Measurements from ENCODE around the gene GPN2.

GPN2 gene

DNA sequence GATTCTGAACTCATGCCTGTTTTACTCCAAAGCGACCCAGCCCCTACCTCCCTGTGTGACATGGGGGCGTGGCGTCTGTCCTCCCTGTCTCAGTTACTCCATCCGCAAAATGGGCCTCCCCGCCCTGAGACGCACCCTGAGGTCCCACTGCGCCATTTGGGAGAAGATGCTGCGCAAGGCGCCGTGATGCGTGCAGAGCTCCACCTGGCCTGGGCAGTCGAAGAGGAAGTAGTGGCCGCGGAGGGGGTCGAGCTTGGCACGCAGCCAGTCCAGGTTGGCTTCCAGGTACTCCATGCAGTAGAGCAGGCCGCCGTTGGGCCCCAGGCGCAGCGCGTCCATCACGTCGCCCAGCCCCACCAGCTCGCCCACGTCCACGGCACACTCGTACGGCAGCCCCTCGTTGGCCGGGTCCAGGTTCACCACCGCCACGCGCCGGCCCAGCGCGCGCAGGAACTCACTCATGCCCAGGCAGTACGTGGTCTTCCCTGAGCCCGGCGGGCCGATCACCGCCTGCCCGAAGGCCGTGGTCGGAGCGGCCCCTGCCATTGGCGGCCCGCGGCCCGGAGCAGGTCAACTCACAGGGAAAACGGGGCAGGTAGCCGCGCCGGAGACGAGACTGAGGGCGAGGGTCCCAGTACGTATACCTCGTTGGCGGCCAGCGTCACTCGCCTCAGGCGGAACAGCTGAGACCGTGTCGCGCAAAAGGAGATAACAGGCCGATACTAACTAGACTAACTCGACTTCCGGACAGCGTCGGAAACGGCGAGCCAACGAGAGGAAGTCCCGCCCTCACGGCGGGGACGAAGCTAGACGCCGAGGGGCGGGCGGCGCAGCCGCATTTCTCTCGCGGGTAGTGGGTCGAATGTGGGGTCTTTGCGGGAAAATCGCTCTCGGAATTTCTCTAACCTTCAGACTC lies at the start of gene GPN2:
GPN2 (minus strand) TSS at position 733 of the 916 bp plus-strand sequence; CDS start at position 546, 187 bp downstream.
- DNase-seq (ENCODE audit: low read depth): peak; percentile 68

DNA sequence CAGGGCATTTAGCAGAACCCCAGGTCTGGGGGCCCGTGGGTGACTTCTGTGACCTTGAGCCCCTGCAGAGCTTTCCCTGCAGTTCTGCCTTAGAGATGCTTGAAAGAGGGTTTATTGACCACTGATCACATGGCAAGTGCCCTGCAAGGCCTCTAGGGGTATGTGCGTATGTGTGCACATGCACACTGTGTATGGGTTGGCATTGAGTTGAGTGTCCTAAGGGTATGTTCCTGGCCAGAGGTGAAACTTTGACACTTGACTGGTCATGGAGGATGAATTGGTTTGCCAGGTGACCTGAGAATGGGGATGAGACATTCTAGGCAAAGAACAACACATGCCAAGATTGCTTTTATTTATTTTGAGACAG lies 48.6 kb upstream of the GPN2 start:
- DNase-seq (ENCODE audit: low read depth): no peak

- DNase-seq (ENCODE audit: low read depth): no peak
These were observed 48.0 kb upstream of the GPN2 start for GRCh38 chr1:26938004-26938658.

DNA sequence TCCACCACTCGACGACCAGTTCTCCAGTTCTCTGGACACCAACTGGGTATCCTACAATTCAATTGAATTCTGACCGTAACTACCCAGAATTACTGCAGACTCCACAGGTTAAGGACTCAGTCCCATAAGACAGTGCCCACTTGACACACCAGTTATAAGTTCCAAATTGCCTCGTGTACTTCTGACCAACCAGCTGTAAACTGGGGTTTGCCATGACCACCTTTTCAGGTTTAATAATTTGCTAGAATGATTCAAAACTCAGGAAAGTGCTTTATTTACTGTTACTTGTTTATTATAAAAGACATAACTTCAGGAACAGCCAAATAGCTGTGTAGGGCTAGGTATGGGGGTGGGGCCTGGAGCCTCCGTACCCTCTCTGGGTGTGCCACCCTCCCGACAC lies 46.7 kb upstream of the GPN2 start:
- no peak for DNase-seq (ENCODE audit: low read depth)

GRCh38 chr1:26932531-26932930 lies 42.4 kb upstream of the GPN2 start:
- no peak for DNase-seq (ENCODE audit: low read depth)

DNA sequence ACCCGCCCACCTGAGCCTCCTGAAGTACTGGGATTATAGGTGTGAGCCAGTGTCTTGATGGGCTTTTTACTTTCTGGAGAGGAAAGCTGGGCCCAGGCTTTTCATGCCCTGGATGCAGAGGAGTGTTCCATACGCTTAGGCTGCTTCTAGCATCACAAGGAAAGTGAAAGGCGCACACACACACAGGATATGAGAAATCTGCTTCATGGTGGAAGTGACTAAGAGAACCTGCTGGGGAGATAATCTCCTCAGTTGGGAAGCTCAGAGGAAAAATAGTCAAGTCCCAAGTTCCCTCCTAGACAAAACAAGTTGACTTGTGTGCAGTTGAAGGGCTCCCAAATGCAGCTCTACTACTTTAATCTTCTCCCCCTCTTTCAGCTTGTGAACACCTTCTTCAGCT lies 33.6 kb upstream of the GPN2 start:
- DNase-seq (ENCODE audit: low read depth): no peak

- DNase-seq (ENCODE audit: low read depth): no peak
These were observed 32.8 kb upstream of the GPN2 start for GRCh38 chr1:26922901-26923300.

GRCh38 chr1:26922431-26922729 lies 32.3 kb upstream of the GPN2 start:
- no peak for DNase-seq (ENCODE audit: low read depth)

DNA sequence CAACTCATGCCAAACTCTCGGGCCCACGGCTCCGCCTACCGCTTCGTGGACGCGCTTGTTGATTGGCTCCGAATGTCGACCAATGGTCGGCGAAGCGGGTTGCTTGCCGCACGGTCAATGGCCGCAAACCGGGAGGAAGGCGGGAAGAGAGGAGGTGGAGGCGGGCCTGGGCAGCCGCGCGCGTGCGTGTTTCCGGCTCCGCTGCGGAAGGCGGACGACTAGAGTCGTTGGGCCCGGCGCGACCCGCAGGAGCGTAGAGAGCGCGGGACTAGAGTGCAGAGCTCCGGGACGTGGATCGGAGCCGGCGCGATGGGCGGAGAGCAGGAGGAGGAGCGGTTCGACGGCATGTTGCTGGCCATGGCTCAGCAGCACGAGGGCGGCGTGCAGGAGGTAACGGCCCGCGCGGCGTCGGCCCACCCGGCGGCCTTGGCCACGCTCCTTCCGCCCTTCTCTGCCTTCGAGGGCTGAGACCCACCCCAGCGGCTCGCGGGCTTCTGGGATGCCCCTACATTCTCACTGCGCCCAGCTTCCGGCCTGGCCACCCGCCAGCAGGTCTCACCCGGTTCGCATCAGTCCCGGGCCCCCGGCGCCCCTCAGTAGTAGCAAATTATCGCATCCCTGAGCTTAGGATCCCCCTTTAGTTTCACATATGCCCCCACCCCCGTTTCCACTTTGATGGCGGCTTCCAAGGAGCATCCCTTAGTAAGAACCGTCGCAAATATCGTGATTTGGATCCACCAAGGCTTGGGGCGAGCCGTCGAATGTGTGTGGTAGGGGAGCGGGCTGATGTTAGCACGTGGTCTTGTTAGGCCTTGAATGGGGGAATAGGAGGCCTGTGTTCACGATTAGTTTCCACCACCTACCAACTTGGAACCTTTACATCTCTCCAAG lies 31.7 kb upstream of the GPN2 start, which contains the start of gene NUDC:
NUDC (plus strand) TSS at position 204 of the 891 bp plus-strand sequence; CDS start at position 310, 106 bp downstream.
- peak; percentile 94 for DNase-seq (ENCODE audit: low read depth)

GRCh38 chr1:26921126-26921539 lies 31.1 kb upstream of the GPN2 start:
- DNase-seq (ENCODE audit: low read depth): no peak

DNA sequence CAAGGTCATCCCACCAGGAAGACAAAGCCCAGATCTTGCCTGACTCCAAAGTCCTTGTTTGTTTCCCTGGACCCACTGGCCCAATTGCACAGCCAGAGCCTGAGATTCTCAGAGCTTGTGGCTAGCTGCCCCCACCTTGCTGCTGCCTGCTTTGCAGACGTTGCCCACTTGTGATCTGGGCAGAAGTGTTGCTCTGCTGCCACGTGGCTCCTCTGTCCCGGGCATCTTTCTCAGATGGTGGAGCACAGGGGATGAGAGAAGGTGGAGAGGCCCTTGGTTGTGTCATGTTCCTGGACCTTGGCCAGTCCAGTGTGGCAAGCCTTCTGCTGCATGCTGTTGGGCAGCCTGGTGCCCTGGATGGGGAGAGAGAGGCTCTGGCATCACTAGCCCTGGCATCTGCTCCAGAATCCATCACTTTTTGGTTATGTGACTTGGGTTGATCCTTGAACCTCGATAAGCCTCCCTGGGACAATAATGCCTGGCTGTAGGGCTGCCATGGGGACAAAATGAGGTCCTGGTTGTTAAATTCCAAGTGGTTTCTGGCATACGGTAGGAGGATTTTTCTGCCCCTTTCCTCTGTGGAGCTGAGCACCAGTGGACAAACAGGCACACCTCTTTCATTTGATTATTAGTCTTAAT lies 25.2 kb upstream of the GPN2 start:
- no peak for DNase-seq (ENCODE audit: low read depth)

GRCh38 chr1:26913754-26914619 lies 23.9 kb upstream of the GPN2 start, which contains the start of gene NR0B2:
NR0B2 (minus strand) TSS chr1:26913975; CDS start chr1:26913940, 35 bp downstream.
- no peak for DNase-seq (ENCODE audit: low read depth)

GRCh38 chr1:26913389-26913753 lies 23.3 kb upstream of the GPN2 start:
- no peak for DNase-seq (ENCODE audit: low read depth)

DNA sequence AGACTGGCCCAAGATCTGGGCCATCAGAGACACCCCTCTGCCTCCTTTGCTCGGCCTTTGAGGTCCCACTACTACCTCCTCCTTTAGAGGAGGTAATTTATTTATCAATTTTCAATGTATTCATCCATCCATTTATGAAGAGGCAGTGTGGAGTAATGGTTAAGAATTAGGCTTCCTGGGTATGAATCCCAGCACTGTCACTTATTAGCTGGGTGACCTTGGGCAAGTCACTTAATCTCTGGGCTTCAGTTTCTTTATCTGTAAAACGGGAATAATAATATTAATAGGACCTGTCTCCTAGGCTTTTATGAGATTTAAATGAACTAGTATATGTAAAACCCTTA lies 22.0 kb upstream of the GPN2 start:
- DNase-seq (ENCODE audit: low read depth): no peak

GRCh38 chr1:26911399-26912146 lies 21.5 kb upstream of the GPN2 start:
- no peak for DNase-seq (ENCODE audit: low read depth)

DNA sequence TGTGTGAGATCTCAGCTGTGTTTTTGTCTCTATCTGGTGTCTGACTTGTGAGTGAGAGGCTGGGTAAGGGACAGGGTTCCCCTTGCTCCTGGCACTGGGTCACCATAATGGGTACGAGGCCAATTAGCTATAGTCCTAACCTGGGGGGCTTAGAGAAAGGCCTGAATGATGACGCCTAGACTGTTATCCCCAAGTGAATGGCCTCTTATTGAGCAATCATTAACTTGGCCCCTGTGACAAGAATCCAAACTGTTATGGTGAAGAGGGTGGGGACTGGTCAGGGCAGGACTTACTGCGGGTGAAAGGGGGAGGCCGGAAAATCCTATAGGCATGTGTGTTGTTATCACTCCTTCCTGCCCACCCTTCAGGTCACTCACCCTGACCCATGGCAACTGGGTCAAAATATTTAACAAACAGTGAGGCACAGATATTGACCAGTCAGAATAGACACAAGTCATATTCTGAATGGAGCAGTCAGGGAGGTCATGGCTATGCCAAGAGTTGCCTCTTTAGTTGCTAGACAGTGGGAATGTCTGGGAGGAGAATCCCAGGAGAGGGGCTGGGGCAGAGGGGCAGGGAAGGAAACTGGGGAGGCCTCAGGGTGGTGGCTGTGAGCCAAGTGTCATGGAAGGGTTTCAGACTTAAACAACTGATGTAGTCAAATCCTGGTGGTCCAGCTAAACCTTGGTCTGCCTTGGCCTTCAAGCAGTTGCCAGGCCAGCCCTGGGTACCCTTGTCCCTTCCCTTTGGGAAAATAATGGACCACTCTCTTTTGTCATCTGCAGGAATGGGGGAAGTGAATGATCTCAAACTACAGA lies 20.5 kb upstream of the GPN2 start:
- no peak for DNase-seq (ENCODE audit: low read depth)

- no peak for DNase-seq (ENCODE audit: low read depth)
These were observed 19.9 kb upstream of the GPN2 start for GRCh38 chr1:26909951-26910342.

- DNase-seq (ENCODE audit: low read depth): no peak
These were observed 17.2 kb upstream of the GPN2 start for GRCh38 chr1:26907071-26907917.
